ENCODE measurements around the gene ZBTB21. TPM values are rescaled to one million over a fixed set of nuclear protein-coding genes. Genes with fewer than 3 reads are reported as not detected.

Gene ZBTB21
- polyA plus RNA-seq, 1 of the 3 experiments (the other 2 are of a cell fraction): 2.9 TPM

GRCh38 chr21:42037516-42037915, 27.4 kb upstream of the ZBTB21 start:
- H3K36me3 ChIP-seq (replicated peaks in 1 of 2; ENCODE audit: control insufficient read depth in 1 of 2, insufficient read depth in 2 of 2, low read length in 1 of 2): no peaks in the 10 kb centered on the region
- peaks cover 3% of the 10 kb centered on the region for H3F3A ChIP-seq (replicated peaks; ENCODE audit: insufficient read depth)
- 90% methylated on average over 9 of the region's 9 CpGs for WGBS (ENCODE audit: low lambda C conversion rate)
- H3K9me3 ChIP-seq: no peaks in the 10 kb centered on the region
- no peak for DNase-seq
- H3K4me2 ChIP-seq: no peak overlapping the region
- no peak overlapping the region for H3K4me3 ChIP-seq (ENCODE audit: low read depth in 2 of 2, low read length in 1 of 2)
- no peak overlapping the region for H3K27ac ChIP-seq (ENCODE audit: low read depth in 2 of 2, low read length in 1 of 2)
- TF ChIP-seq FOSL2 (IDR thresholded peaks at IDR 0.05; ENCODE audit: borderline replicate concordance, low read depth) (no peak), ELF1 (IDR thresholded peaks at IDR 0.05) (no peak), NRF1 (IDR thresholded peaks at IDR 0.05; ENCODE audit: low read depth, low read length) (no peak), RAD21 (IDR thresholded peaks at IDR 0.05; ENCODE audit: low read length) (no peak), RXRA (IDR thresholded peaks at IDR 0.05; ENCODE audit: borderline replicate concordance, low read depth) (no peak)
- TF ChIP-seq, protein P1, sequence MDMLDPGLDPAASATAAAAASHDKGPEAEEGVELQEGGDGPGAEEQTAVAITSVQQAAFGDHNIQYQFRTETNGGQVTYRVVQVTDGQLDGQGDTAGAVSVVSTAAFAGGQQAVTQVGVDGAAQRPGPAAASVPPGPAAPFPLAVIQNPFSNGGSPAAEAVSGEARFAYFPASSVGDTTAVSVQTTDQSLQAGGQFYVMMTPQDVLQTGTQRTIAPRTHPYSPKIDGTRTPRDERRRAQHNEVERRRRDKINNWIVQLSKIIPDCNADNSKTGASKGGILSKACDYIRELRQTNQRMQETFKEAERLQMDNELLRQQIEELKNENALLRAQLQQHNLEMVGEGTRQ (IDR thresholded peaks at IDR 0.05; ENCODE audit: borderline replicate concordance, low read depth, low read length): no peak
- no peaks in the 10 kb centered on the region for H4K20me1 ChIP-seq (ENCODE audit: insufficient read depth)
- H3K79me2 ChIP-seq (ENCODE audit: insufficient read depth): no peaks in the 10 kb centered on the region
- no peak overlapping the region for H2AFZ ChIP-seq (ENCODE audit: low read depth)
- CTCF ChIA-PET: no interaction called here
- H3K27me3 ChIP-seq (ENCODE audit: insufficient read depth): no peaks in the 10 kb centered on the region
- H3K4me1 ChIP-seq (ENCODE audit: control insufficient read depth in 1 of 2, insufficient read depth in 2 of 2, low read depth in 1 of 2, low read length in 1 of 2): peaks cover 0 to 12% of the 10 kb centered on the region in 2 experiments; a peak in 2 of 4 replicates
- H3K9me2 ChIP-seq: no peaks in the 10 kb centered on the region
- POLR2A ChIA-PET: no interaction called here
- H3K9ac ChIP-seq: no peak overlapping the region

DNA sequence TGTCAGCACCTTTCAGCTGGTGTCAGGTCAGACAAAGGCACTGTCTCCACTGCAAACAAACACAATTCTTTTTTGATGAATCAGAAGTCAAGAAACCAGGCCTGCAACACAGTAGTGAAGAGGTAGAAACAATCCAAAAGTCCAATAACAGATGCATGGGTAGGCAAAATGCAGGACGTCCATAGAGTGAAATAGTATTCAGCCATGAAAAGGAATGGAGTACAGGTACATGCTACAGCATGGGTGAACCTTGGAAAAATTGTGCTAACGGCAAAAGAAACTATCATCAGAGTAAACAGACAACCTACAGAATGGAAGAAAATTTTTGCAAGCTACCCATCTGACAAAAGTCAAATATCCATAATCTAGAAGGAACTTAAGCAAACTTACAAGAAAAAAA, 26.2 kb upstream of the ZBTB21 start:
- H3K9me3 ChIP-seq: no peaks in the 10 kb centered on the region
- DNase-seq: no peak
- H3K4me3 ChIP-seq (ENCODE audit: low read depth in 2 of 2, low read length in 1 of 2): no peak overlapping the region
- no peak overlapping the region for H2AFZ ChIP-seq (ENCODE audit: low read depth)
- WGBS (ENCODE audit: low lambda C conversion rate): 31% methylated on average over 2 of the region's 2 CpGs
- H3K27me3 ChIP-seq (ENCODE audit: insufficient read depth): no peaks in the 10 kb centered on the region
- H3K9ac ChIP-seq: no peak overlapping the region
- peaks cover 3% of the 10 kb centered on the region for H3F3A ChIP-seq (replicated peaks; ENCODE audit: insufficient read depth)
- H3K27ac ChIP-seq (ENCODE audit: low read depth in 2 of 2, low read length in 1 of 2): no peak overlapping the region
- no peak overlapping the region for H3K4me2 ChIP-seq
- ChIA-PET POLR2A (no interaction called here), CTCF (no interaction called here)
- TF ChIP-seq EZH2phosphoT487 (IDR thresholded peaks at IDR 0.05; ENCODE audit: borderline replicate concordance, low read depth) (no peak), RFX5 (IDR thresholded peaks at IDR 0.05; ENCODE audit: low read length) (no peak), RCOR1 (IDR thresholded peaks at IDR 0.05; ENCODE audit: low read length) (no peak), MXI1 (IDR thresholded peaks at IDR 0.05; ENCODE audit: low read depth, low read length) (no peak), RAD21 (IDR thresholded peaks at IDR 0.05; ENCODE audit: low read length) (no peak), FOXJ3 (CRISPR knock-in tag; IDR thresholded peaks at IDR 0.05) (no peak), REST (IDR thresholded peaks at IDR 0.05; ENCODE audit: low read depth, low read length) (no peak), GABPA (IDR thresholded peaks at IDR 0.05; ENCODE audit: low read depth) (no peak), MEF2A (IDR thresholded peaks at IDR 0.05; ENCODE audit: borderline replicate concordance, low read depth) (no peak), FOSL2 (IDR thresholded peaks at IDR 0.05; ENCODE audit: borderline replicate concordance, low read depth) (no peak), RXRA (IDR thresholded peaks at IDR 0.05; ENCODE audit: borderline replicate concordance, low read depth) (no peak), IRF3 (IDR thresholded peaks at IDR 0.05; ENCODE audit: low read depth, low read length) (no peak), ELF1 (IDR thresholded peaks at IDR 0.05) (no peak)
- TF ChIP-seq, protein P2, sequence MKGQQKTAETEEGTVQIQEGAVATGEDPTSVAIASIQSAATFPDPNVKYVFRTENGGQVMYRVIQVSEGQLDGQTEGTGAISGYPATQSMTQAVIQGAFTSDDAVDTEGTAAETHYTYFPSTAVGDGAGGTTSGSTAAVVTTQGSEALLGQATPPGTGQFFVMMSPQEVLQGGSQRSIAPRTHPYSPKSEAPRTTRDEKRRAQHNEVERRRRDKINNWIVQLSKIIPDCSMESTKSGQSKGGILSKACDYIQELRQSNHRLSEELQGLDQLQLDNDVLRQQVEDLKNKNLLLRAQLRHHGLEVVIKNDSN (IDR thresholded peaks at IDR 0.05; ENCODE audit: borderline replicate concordance, low read depth): no peak
- TF ChIP-seq, protein P3, sequence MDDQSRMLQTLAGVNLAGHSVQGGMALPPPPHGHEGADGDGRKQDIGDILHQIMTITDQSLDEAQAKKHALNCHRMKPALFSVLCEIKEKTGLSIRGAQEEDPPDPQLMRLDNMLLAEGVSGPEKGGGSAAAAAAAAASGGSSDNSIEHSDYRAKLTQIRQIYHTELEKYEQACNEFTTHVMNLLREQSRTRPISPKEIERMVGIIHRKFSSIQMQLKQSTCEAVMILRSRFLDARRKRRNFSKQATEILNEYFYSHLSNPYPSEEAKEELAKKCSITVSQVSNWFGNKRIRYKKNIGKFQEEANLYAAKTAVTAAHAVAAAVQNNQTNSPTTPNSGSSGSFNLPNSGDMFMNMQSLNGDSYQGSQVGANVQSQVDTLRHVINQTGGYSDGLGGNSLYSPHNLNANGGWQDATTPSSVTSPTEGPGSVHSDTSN (IDR thresholded peaks at IDR 0.05): no peak
- no peaks in the 10 kb centered on the region for H3K36me3 ChIP-seq (replicated peaks in 1 of 2; ENCODE audit: control insufficient read depth in 1 of 2, insufficient read depth in 2 of 2, low read length in 1 of 2)
- no peaks in the 10 kb centered on the region for H3K9me2 ChIP-seq
- H3K4me1 ChIP-seq (ENCODE audit: control insufficient read depth in 1 of 2, insufficient read depth in 2 of 2, low read depth in 1 of 2, low read length in 1 of 2): peaks cover 0 to 12% of the 10 kb centered on the region in 2 experiments; a peak in 2 of 4 replicates
- no peaks in the 10 kb centered on the region for H4K20me1 ChIP-seq (ENCODE audit: insufficient read depth)
- no peaks in the 10 kb centered on the region for H3K79me2 ChIP-seq (ENCODE audit: insufficient read depth)
